Right ventricle myocardium inferior (tissue), 1 donor: ENCODE results near the gene JAM2. TPM values are rescaled to one million over a fixed set of nuclear protein-coding genes. Genes with fewer than 3 reads are reported as not detected.
"Not testable (repeated sequence)": the region's sequence is repeated elsewhere in the genome, so short reads cannot be mapped to it uniquely, and the experiment has no call there.

ENCODE experiments used
- ATAC-seq: fragments of 200-7000 bp; cut with Tn5 transposase; one replicate; pipeline ENCODE4 v1.9.1; 2020; ENCODE audit warnings: mild to moderate bottlenecking, moderate library complexity
- DNase-seq: peaks from one replicate; pipeline ENCODE4 v3.0.0; 2021; ENCODE audit errors: missing footprints
- intact Hi-C: fragments of 100-400 bp; cut with DNase I; formaldehyde crosslinking; loops from one replicate; pipeline ENCODE4 v1.11.0; 2022
- total RNA-seq: library from RNA; stranded (reverse); fragmentation: NEBNext Ultra II Directional; extraction: Animal tissue kit (Norgen Biotek cat#: 25700); gene quantifications from one replicate; pipeline ENCODE4 v1.2.1, GENCODE V29; 2021
- donor health status: DM: no; HTN: yes; CAD: no; lungs with severe emphysema.

The JAM2 gene
- total RNA-seq, 1 donor from 2014 or later: 38.2 TPM

- ATAC-seq: peak; percentile 51
Measured at GRCh38 chr21:25640202-25640942, 1.3 kb downstream of the JAM2 start.

DNA sequence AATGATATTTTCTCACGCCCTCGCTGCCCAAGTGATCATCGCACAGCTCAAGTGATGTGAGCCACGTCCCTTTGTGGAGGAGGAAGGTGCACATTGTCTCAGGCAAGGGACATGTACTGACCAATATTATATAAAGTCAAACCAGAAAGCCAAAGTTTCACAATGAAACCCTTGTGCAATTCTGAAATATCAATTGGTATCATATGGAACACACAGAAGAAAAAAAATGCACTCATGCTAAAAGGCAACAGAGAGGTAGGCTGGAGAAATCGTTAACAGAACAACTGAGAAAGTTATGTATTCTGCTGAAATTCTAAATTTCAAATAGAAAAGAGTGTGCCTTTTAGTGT is 1.9 kb downstream of the JAM2 start:
- intact Hi-C loops: loop anchor here (1.0 to 5.0 kb wide), 3 partner anchors 29 to 68 kb away; no protein-coding TSS in a partner anchor
- DNase-seq (no peak), ATAC-seq (no peak)

More at GRCh38 chr21:25640202-25640942, 1.3 kb downstream of the JAM2 start:
- DNase-seq: peak; percentile 70
- intact Hi-C loops: loop anchor here (1.0 to 5.0 kb wide), 3 partner anchors 30 to 68 kb away; no protein-coding TSS in a partner anchor

GRCh38 chr21:25643486-25643885 is 4.4 kb downstream of the JAM2 start:
- ATAC-seq (no peak), DNase-seq (no peak)
- intact Hi-C loops: loop anchor here (5.0 kb wide), 1 partner anchor 44 kb away; no protein-coding TSS in a partner anchor

- intact Hi-C loops: no loop called here
- ATAC-seq (no peak), DNase-seq (no peak)
Measured at GRCh38 chr21:25646474-25646873, 7.4 kb downstream of the JAM2 start.

- intact Hi-C loops: no loop called here
- DNase-seq: no peak
- ATAC-seq: no peak
Measured at GRCh38 chr21:25647647-25648046, 8.6 kb downstream of the JAM2 start.

- DNase-seq (no peak), ATAC-seq (no peak)
- intact Hi-C loops: no loop called here
Measured at GRCh38 chr21:25649146-25649545, 10.1 kb downstream of the JAM2 start.

- intact Hi-C loops: no loop called here
- no peak for ATAC-seq
- no peak for DNase-seq
Measured at GRCh38 chr21:25656412-25656811, 17.4 kb downstream of the JAM2 start.

GRCh38 chr21:25657140-25657539 is 18.1 kb downstream of the JAM2 start:
- DNase-seq: no peak
- intact Hi-C loops: no loop called here
- no peak for ATAC-seq

- no peak for DNase-seq
- intact Hi-C loops: no loop called here
- ATAC-seq: no peak
Measured at GRCh38 chr21:25658427-25659035, 19.5 kb downstream of the JAM2 start.

GRCh38 chr21:25660233-25660632 is 21.2 kb downstream of the JAM2 start:
- no peak for ATAC-seq
- DNase-seq: no peak
- intact Hi-C loops: no loop called here

DNA sequence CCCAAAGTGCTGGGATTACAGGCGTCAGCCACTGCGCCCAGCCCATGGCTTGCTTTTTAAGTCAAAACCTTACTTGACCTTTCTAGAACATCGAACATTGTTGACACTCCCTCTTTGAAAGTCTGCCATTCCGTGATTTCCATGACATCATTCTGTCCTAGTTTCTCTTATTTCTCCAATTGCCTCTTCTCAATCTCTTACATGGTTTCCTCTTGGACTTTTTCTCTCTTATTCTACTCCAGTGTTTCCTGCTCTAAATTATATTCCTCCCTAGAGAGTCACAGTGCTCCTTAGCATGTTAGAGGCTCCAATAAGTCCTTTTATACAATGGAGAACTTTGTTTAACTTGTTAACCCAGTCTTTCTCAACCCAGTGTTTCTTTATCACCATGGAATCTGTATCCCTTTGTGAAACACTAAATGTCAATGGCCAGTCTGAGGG is 25.5 kb downstream of the JAM2 start:
- no peak for DNase-seq
- ATAC-seq: peak; percentile 88
- intact Hi-C loops: no loop called here

DNA sequence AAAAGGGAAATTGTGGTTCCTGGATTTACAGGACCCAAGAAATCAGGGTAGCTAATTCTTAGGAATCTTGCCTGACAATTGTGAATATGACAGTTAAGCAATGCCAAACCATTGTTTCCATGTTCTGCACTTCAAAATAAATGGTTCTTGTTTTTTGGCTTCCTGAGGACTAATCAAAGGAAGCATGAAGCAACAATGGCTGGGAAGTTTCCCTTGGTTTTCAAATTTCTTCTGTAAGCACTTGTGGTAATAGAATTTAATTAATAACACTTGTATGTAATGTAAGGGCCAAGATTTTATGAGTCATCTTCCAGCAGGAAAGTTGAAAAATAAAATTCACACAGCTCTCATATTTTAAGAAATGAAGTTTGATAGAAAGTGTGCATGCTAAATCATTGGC is 31.7 kb downstream of the JAM2 start:
- ATAC-seq: peak; percentile 68
- intact Hi-C loops: loop anchor here (1.0 kb wide), 1 partner anchor 30 kb away; no protein-coding TSS in a partner anchor
- DNase-seq: no peak

- no peak for ATAC-seq
- intact Hi-C loops: no loop called here
- no peak for DNase-seq
Measured at GRCh38 chr21:25676451-25676850, 37.4 kb downstream of the JAM2 start.

DNA sequence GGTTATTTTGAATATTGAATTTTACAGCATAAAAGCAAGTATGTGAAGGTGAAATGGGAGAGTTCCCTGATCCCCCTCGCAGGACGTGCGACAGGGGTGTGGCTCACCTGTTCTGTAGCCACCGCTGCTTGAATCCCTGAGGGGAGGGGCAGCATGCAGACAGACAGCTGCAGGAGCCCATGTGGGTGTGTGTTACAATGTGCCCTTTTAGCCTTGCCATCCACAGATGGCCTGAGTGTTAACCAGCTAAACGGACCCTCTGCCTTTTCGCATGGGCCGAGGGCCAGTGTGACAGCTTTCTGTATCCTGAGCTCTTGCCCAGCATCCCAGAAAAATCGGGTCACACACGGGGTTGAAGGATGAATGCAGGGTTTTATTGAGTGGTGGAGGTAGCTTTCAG is 43.3 kb downstream of the JAM2 start:
- ATAC-seq (no peak), DNase-seq (peak; percentile 64)
- intact Hi-C loops: no loop called here

GRCh38 chr21:25687787-25688186 is 48.7 kb downstream of the JAM2 start:
- no peak for ATAC-seq
- intact Hi-C loops: loop anchor here (5.0 kb wide), 1 partner anchor 45 kb away; no protein-coding TSS in a partner anchor
- DNase-seq: no peak

DNA sequence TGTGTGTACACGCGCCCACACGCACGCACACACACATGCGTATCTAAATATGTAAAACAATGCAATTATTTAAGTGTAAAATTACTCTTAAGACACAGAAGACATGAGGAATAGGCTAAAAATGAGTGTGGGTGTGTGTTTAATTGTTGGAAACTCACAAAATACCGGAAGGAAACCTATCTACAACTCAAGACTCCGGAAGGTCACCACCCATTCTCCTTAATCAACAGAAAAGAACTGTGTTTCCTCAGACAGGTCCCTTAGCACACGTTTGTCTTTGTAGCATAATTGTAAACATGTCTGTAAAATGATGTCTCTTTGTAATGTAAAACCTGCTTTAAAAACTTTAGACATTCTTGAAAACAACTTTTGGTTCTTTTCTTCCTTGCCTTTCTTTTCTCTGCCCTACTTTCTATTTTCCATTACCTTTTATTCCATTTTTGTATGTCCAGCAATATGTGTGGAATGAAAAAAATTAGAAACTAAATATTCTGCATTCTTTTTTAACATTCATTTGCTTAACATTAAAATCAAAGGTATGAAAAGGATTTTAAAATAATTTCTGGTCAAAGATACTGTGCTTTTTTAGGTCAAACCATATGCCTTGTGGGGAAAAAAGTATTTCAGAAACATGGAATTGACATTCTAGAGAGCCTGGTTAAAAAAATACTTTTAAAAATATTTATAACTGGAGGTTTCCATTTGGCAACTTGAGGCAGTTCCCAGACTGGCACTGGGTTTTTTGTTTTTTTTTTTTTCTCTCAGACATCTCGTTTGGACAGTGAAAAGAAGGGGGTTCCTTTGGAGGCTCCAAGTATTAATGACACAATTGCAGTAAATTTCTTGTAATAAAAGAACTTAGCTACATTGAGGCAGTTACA is 49.5 kb downstream of the JAM2 start:
- no peak for DNase-seq
- intact Hi-C loops: loop anchor here (5.0 kb wide), 1 partner anchor 46 kb away; no protein-coding TSS in a partner anchor
- no peak for ATAC-seq

- ATAC-seq (no peak), DNase-seq (no peak)
- intact Hi-C loops: loop anchor here (5.0 kb wide), 1 partner anchor 47 kb away; no protein-coding TSS in a partner anchor
Measured at GRCh38 chr21:25689226-25689625, 50.2 kb downstream of the JAM2 start.

DNA sequence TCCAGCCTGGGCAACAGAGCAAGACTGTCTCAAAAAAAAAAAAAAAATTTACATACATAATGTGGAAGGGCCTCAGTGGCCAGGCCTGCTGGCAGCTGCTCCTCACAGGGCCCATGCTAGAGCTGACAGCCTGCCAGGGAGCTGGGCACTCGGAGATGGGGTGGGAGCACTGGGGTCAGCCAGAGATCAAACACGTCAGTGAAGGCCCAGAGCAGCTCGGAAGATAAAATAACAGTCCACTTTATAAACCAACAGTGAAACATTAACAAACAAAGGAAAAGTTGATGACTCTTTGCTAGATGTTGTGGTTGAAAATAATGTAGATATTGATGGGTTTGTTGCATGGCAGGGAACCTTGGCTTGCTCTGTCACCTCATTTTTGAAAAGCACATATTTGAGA is 52.9 kb downstream of the JAM2 start:
- intact Hi-C loops: no loop called here
- ATAC-seq (no peak), DNase-seq (no peak)

DNA sequence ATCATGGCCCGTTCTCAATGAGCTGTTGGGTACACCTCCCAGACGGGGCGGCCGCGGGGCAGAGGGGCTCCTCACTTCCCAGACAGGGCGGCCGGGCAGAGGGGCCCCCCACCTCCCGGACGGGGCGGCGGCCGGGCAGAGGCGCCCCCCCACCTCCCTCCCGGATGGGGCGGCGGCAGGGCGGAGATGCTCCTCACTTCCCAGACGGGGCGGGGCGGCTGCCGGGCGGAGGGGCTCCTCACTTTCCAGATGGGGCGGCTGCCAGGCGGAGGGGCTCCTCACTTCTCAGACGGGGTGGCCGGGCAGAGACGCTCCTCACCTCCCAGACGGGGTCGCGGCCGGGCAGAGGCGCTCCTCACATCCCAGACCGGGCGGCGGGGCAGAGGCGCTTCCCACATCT is 56.4 kb downstream of the JAM2 start:
- DNase-seq, ATAC-seq, intact Hi-C loops: not testable (repeated sequence)
